Adrenal gland (tissue), 5 donors: Measurements from ENCODE around the gene AFAP1.

ENCODE experiments used
- CTCF ChIP-seq, 6 experiments: fragments of 450-650 bp in 4 of 6; fragments of 200-600 bp in 2 of 6; sonication (generic) in 1 of 6; IDR thresholded peaks; 1 replicate in 5 of 6; 2 replicates in 1 of 6; pipeline versions ENCODE4 v1.5.1 to v1.8.0; 2016 to 2021; ENCODE audit warnings: antibody characterized with exemption in 6 of 6, mild to moderate bottlenecking in 2 of 6, moderate library complexity in 1 of 6
- POLR2A ChIP-seq, 2 donors: fragments of 450-650 bp; IDR thresholded peaks; one replicate each; pipeline ENCODE4 v1.6.1; 2017; ENCODE audit warnings: antibody characterized with exemption in 2 of 2, mild to moderate bottlenecking in 2 of 2, moderate library complexity in 1 of 2
- donor health status: DM: no; HTN: no; CAD: no.

DNA sequence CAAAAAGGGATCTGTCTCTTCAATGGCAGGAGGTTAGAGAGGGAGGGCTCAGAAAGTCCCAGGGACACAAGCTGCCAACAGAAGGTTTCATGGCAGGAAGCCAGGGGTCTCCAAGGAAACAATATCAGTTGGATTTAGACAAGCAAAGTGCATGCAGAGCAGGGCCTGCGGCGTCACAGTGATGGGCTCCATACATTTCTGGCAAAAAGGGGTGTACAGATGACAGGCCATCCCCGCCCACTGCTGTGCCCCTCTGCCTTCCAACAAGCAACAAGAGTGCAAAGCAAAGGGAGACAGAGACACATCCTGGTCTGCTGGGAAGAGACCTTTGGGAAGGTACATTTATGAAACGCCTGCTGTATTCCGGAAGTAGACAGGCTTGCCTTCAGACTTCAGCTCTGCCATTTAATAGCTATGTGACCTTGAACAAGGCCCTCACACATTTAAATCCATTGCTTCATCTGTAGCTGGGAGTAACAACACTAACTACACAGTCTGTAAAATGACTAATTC is 121.2 kb downstream of the AFAP1 start:
- no peak for TF ChIP-seq CTCF (IDR thresholded peaks at IDR 0.05)
- no peak for TF ChIP-seq POLR2A (IDR thresholded peaks at IDR 0.05)
